Measurements from ENCODE around the gene CEP128.

Gene CEP128

GRCh38 chr14:80535171-80535570 lies 406.4 kb downstream of the CEP128 start:
- Histone ChIP-seq H3K4ac (ENCODE audit: low read depth, low read length) (no peak overlapping the region), H3K4me1 (ENCODE audit: control insufficient read depth in 1 of 2, insufficient read depth in 2 of 2, low read length in 2 of 2) (no peaks in the 10 kb centered on the region), H2AFZ (ENCODE audit: insufficient read depth, low read length, poor library complexity) (no peak overlapping the region), H3K23ac (ENCODE audit: low read length) (no peak overlapping the region), H3K14ac (ENCODE audit: low read length) (no peak overlapping the region), H2BK5ac (ENCODE audit: low read depth, low read length, poor library complexity) (no peak overlapping the region), H3K9me3 (ENCODE audit: insufficient read depth, low read depth, low read length) (no peaks in the 10 kb centered on the region), H4K91ac (ENCODE audit: low read depth, low read length) (no peak overlapping the region), H4K12ac (ENCODE audit: low read depth, low read length) (no peak overlapping the region), H3K79me2 (ENCODE audit: control insufficient read depth, insufficient read depth, low read length, poor library complexity) (no peaks in the 10 kb centered on the region), H2BK12ac (ENCODE audit: low read length) (no peak overlapping the region), H3K27ac (ENCODE audit: low read depth, low read length) (no peak overlapping the region), H2BK120ac (ENCODE audit: insufficient read depth, low read length, poor library complexity) (no peak overlapping the region), H3K79me1 (ENCODE audit: low read length) (no peaks in the 10 kb centered on the region), H3K36me3 (ENCODE audit: control insufficient read depth in 1 of 2, insufficient read depth in 2 of 2, low read length in 2 of 2) (no peaks in the 10 kb centered on the region), H2AK5ac (ENCODE audit: low read length) (no peak overlapping the region), H3K4me2 (ENCODE audit: low read length) (no peak overlapping the region), H4K8ac (ENCODE audit: low read depth, low read length) (no peak overlapping the region), H3K9ac (ENCODE audit: low read length) (no peak overlapping the region), H3K27me3 (ENCODE audit: insufficient read depth, low read length) (no peaks in the 10 kb centered on the region), H3K4me3 (ENCODE audit: low read depth, low read length) (no peak overlapping the region), H3K18ac (ENCODE audit: low read length) (no peak overlapping the region)
- DNase-seq = no peak
- WGBS (ENCODE audit: extremely low coverage, insufficient coverage, insufficient read length) = no CpG with 5 or more reads among the region's 4 CpGs

- Histone ChIP-seq H4K91ac (ENCODE audit: low read depth, low read length) (no peak overlapping the region), H4K12ac (ENCODE audit: low read depth, low read length) (no peak overlapping the region), H3K79me2 (ENCODE audit: control insufficient read depth, insufficient read depth, low read length, poor library complexity) (no peaks in the 10 kb centered on the region), H2BK12ac (ENCODE audit: low read length) (no peak overlapping the region), H2AK5ac (ENCODE audit: low read length) (no peak overlapping the region), H3K36me3 (ENCODE audit: control insufficient read depth in 1 of 2, insufficient read depth in 2 of 2, low read length in 2 of 2) (no peaks in the 10 kb centered on the region), H3K27me3 (ENCODE audit: insufficient read depth, low read length) (no peaks in the 10 kb centered on the region), H3K9ac (ENCODE audit: low read length) (no peak overlapping the region), H3K9me3 (ENCODE audit: insufficient read depth, low read depth, low read length) (no peaks in the 10 kb centered on the region), H3K4me2 (ENCODE audit: low read length) (no peak overlapping the region), H2BK5ac (ENCODE audit: low read depth, low read length, poor library complexity) (no peak overlapping the region), H3K18ac (ENCODE audit: low read length) (no peak overlapping the region), H3K4me1 (ENCODE audit: control insufficient read depth in 1 of 2, insufficient read depth in 2 of 2, low read length in 2 of 2) (no peaks in the 10 kb centered on the region), H3K4ac (ENCODE audit: low read depth, low read length) (no peak overlapping the region), H3K14ac (ENCODE audit: low read length) (no peak overlapping the region), H3K27ac (ENCODE audit: low read depth, low read length) (no peak overlapping the region), H3K23ac (ENCODE audit: low read length) (no peak overlapping the region), H3K4me3 (ENCODE audit: low read depth, low read length) (no peak overlapping the region), H2BK120ac (ENCODE audit: insufficient read depth, low read length, poor library complexity) (no peak overlapping the region), H4K8ac (ENCODE audit: low read depth, low read length) (no peak overlapping the region), H3K79me1 (ENCODE audit: low read length) (no peaks in the 10 kb centered on the region), H2AFZ (ENCODE audit: insufficient read depth, low read length, poor library complexity) (no peak overlapping the region)
- no peak for DNase-seq
Measured at GRCh38 chr14:80523518-80524117, 417.9 kb downstream of the CEP128 start.

- no peak for DNase-seq
- no peak overlapping the region for H2BK12ac ChIP-seq (ENCODE audit: low read length)
- H4K91ac ChIP-seq (ENCODE audit: low read depth, low read length) = no peak overlapping the region
- no peak overlapping the region for H2BK5ac ChIP-seq (ENCODE audit: low read depth, low read length, poor library complexity)
- H3K4me1 ChIP-seq (ENCODE audit: control insufficient read depth in 1 of 2, insufficient read depth in 2 of 2, low read length in 2 of 2) = no peaks in the 10 kb centered on the region
- no peak overlapping the region for H3K4ac ChIP-seq (ENCODE audit: low read depth, low read length)
- no peaks in the 10 kb centered on the region for H3K79me1 ChIP-seq (ENCODE audit: low read length)
- no peak overlapping the region for H3K23ac ChIP-seq (ENCODE audit: low read length)
- H3K4me2 ChIP-seq (ENCODE audit: low read length) = no peak overlapping the region
- no peak overlapping the region for H4K8ac ChIP-seq (ENCODE audit: low read depth, low read length)
- no peak overlapping the region for H2BK120ac ChIP-seq (ENCODE audit: insufficient read depth, low read length, poor library complexity)
- no peaks in the 10 kb centered on the region for H3K79me2 ChIP-seq (ENCODE audit: control insufficient read depth, insufficient read depth, low read length, poor library complexity)
- H3K27ac ChIP-seq (ENCODE audit: low read depth, low read length) = no peak overlapping the region
- H3K27me3 ChIP-seq (ENCODE audit: insufficient read depth, low read length) = no peaks in the 10 kb centered on the region
- H3K14ac ChIP-seq (ENCODE audit: low read length) = no peak overlapping the region
- no peak overlapping the region for H3K18ac ChIP-seq (ENCODE audit: low read length)
- no peaks in the 10 kb centered on the region for H3K9me3 ChIP-seq (ENCODE audit: insufficient read depth, low read depth, low read length)
- H2AFZ ChIP-seq (ENCODE audit: insufficient read depth, low read length, poor library complexity) = no peak overlapping the region
- H4K12ac ChIP-seq (ENCODE audit: low read depth, low read length) = no peak overlapping the region
- no peak overlapping the region for H2AK5ac ChIP-seq (ENCODE audit: low read length)
- H3K36me3 ChIP-seq (ENCODE audit: control insufficient read depth in 1 of 2, insufficient read depth in 2 of 2, low read length in 2 of 2) = no peaks in the 10 kb centered on the region
- no peak overlapping the region for H3K4me3 ChIP-seq (ENCODE audit: low read depth, low read length)
- H3K9ac ChIP-seq (ENCODE audit: low read length) = no peak overlapping the region
Measured at GRCh38 chr14:80522936-80523335, 418.6 kb downstream of the CEP128 start.

GRCh38 chr14:80522411-80522810 lies 419.1 kb downstream of the CEP128 start:
- DNase-seq = no peak
- H3K9ac ChIP-seq (ENCODE audit: low read length) = no peak overlapping the region
- no peaks in the 10 kb centered on the region for H3K79me2 ChIP-seq (ENCODE audit: control insufficient read depth, insufficient read depth, low read length, poor library complexity)
- no peak overlapping the region for H3K4me3 ChIP-seq (ENCODE audit: low read depth, low read length)
- H2BK12ac ChIP-seq (ENCODE audit: low read length) = no peak overlapping the region
- no peaks in the 10 kb centered on the region for H3K79me1 ChIP-seq (ENCODE audit: low read length)
- H4K91ac ChIP-seq (ENCODE audit: low read depth, low read length) = no peak overlapping the region
- H3K4ac ChIP-seq (ENCODE audit: low read depth, low read length) = no peak overlapping the region
- no peaks in the 10 kb centered on the region for H3K36me3 ChIP-seq (ENCODE audit: control insufficient read depth in 1 of 2, insufficient read depth in 2 of 2, low read length in 2 of 2)
- no peak overlapping the region for H3K23ac ChIP-seq (ENCODE audit: low read length)
- H2BK5ac ChIP-seq (ENCODE audit: low read depth, low read length, poor library complexity) = no peak overlapping the region
- no peak overlapping the region for H2AFZ ChIP-seq (ENCODE audit: insufficient read depth, low read length, poor library complexity)
- no CpG with 5 or more reads among the region's 1 CpG for WGBS (ENCODE audit: extremely low coverage, insufficient coverage, insufficient read length)
- H3K4me2 ChIP-seq (ENCODE audit: low read length) = no peak overlapping the region
- H3K14ac ChIP-seq (ENCODE audit: low read length) = no peak overlapping the region
- H3K18ac ChIP-seq (ENCODE audit: low read length) = no peak overlapping the region
- no peak overlapping the region for H4K12ac ChIP-seq (ENCODE audit: low read depth, low read length)
- no peak overlapping the region for H3K27ac ChIP-seq (ENCODE audit: low read depth, low read length)
- no peaks in the 10 kb centered on the region for H3K9me3 ChIP-seq (ENCODE audit: insufficient read depth, low read depth, low read length)
- H4K8ac ChIP-seq (ENCODE audit: low read depth, low read length) = no peak overlapping the region
- H2AK5ac ChIP-seq (ENCODE audit: low read length) = no peak overlapping the region
- H2BK120ac ChIP-seq (ENCODE audit: insufficient read depth, low read length, poor library complexity) = no peak overlapping the region
- H3K27me3 ChIP-seq (ENCODE audit: insufficient read depth, low read length) = no peaks in the 10 kb centered on the region
- H3K4me1 ChIP-seq (ENCODE audit: control insufficient read depth in 1 of 2, insufficient read depth in 2 of 2, low read length in 2 of 2) = no peaks in the 10 kb centered on the region
